Measurements from ENCODE around the gene NELFCD. TPM values are rescaled to one million over a fixed set of nuclear protein-coding genes. Genes with fewer than 3 reads are reported as not detected.

NELFCD gene
- total RNA-seq, 1 experiment from 2014 or later, result 39.8 TPM

DNA sequence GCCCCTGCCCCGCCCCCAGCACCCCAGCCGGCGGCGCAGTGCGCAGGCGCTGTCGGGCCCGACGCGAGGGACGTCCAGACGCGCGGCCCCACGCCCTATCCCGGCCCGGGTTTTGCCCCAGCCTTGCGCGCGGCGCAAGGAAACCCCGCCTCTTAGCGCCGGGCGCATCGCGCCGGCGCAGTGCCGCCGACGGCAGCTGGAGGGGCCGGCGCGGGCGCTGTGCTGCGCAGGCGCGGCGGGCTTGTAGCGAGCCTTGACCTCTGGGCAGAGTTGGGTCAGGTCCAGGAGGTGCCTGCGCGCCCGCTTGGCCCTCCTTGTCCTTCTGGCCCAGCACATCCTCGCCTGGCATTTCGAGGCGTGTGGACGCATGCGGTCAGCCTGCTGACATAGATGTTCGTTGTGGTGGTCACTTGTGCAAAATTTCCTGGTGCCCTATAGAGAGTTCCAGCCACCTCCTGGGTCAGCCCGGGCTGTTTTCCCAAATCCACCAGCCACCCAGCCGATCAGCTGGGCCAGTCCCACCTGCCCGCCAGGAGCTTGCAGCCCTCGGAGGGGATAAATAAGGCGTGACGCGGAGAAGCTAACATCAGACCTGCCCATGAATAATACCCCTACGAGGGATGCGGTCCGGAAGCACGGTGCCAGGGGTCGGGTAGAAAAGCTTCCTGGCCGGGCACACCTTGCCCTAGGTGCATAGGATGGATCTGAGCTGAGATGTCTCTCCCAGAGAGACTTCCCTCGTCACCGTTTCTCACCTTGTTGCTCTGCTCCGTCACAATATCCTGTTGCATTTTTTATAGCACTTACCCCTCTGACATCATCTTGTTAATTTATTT is 62.0 kb downstream of the NELFCD start:
- no peaks in the 10 kb centered on the region; the same call in 1 of the 2 replicates for H3K36me3 ChIP-seq (replicated peaks; ENCODE audit: control insufficient read depth, insufficient read depth, low read length)
- H3K4me3 ChIP-seq (ENCODE audit: insufficient read depth, low read depth, low read length), result peak overlapping the region; percentile 61
- peak; percentile 99 for DNase-seq
- H3K27me3 ChIP-seq (ENCODE audit: control insufficient read depth, insufficient read depth, low read length), result no peaks in the 10 kb centered on the region; the same call in 1 of the 2 replicates

- DNase-seq, result no peak
- H3K36me3 ChIP-seq (replicated peaks; ENCODE audit: control insufficient read depth, insufficient read depth, low read length), result no peaks in the 10 kb centered on the region
- no peaks in the 10 kb centered on the region; the same call in 1 of the 2 replicates for H3K27me3 ChIP-seq (ENCODE audit: control insufficient read depth, insufficient read depth, low read length)
- H3K4me3 ChIP-seq (ENCODE audit: insufficient read depth, low read depth, low read length), result no peak overlapping the region
These were observed 62.6 kb downstream of the NELFCD start for GRCh38 chr20:59043698-59044097.

DNA sequence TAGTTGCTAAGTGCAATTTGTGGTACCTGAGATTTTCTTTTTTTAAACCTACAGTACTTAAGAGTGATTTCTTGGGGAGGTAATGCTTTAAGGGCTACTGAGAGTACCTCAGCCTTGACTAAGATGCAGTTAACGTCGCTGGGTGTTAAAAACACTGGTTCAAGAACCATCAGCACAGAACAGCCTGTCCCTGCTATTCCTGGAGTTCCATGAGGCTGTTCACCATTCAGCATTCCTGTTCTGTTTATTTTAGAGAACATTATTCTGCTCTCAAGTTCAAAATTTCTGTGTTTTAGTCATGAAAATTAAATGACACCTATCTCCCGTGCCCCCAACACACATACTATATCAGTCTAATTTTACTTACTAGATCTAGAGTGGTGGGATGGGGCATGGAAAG is 63.2 kb downstream of the NELFCD start:
- H3K27me3 ChIP-seq (ENCODE audit: control insufficient read depth, insufficient read depth, low read length), result no peaks in the 10 kb centered on the region; the same call in 1 of the 2 replicates
- DNase-seq, result no peak
- H3K4me3 ChIP-seq (ENCODE audit: insufficient read depth, low read depth, low read length), result no peak overlapping the region
- no peaks in the 10 kb centered on the region for H3K36me3 ChIP-seq (replicated peaks; ENCODE audit: control insufficient read depth, insufficient read depth, low read length)

Other genes with a start within 250 kb of the NELFCD start
- 0.24 and 0.26 TPM in 2 replicates for gene GNAS-AS1, start 130.4 kb upstream of the NELFCD start, total RNA-seq (2014; rRNA removed; shearing (Covaris generic))
- gene GNAS, start 128.5 kb upstream of the NELFCD start, total RNA-seq (2014; rRNA removed; shearing (Covaris generic)), result 683 and 685 TPM in 2 replicates
- 12.9 and 19.7 TPM in 2 replicates for gene CTSZ, start 26.0 kb downstream of the NELFCD start, total RNA-seq (2014; rRNA removed; shearing (Covaris generic))
- not detected in 2 replicates for gene TUBB1, start 38.2 kb downstream of the NELFCD start, total RNA-seq (2014; rRNA removed; shearing (Covaris generic))
- gene ATP5F1E, start 51.1 kb downstream of the NELFCD start, total RNA-seq (2014; rRNA removed; shearing (Covaris generic)), result 14.3 and 16.4 TPM in 2 replicates
- 29.5 and 36.3 TPM in 2 replicates for gene PRELID3B, start 61.5 kb downstream of the NELFCD start, total RNA-seq (2014; rRNA removed; shearing (Covaris generic))
- gene ZNF831, start 182.6 kb downstream of the NELFCD start, total RNA-seq (2014; rRNA removed; shearing (Covaris generic)), result not detected in 2 replicates